Activated B cell treated with CpG ODN at 0.5 μM for 24 hours (primary cell): ENCODE data around the gene SNCB. TPM values are rescaled to one million over a fixed set of nuclear protein-coding genes. Genes with fewer than 3 reads are reported as not detected.

Experiments
- ATAC-seq: fragments of 200-7000 bp; cut with Tn5 transposase; one replicate; pipeline ENCODE4 v1.10.0; 2021; ENCODE audit warnings: low read depth, mild to moderate bottlenecking, moderate library complexity
- CTCF ChIA-PET: fragments of 350-600 bp; sonication (Branson Sonifier 250); formaldehyde crosslinking; loops from one replicate; lab custom pipeline; 2021; ENCODE audit warnings: antibody characterized with exemption; lab: Charles Lee
- POLR2A ChIA-PET: fragments of 350-600 bp; sonication (Branson Sonifier 250); formaldehyde crosslinking; loops from one replicate; lab custom pipeline; 2021; ENCODE audit warnings: antibody characterized with exemption; lab: Charles Lee
- DNase-seq: peaks from one replicate; pipeline ENCODE4 v3.0.0; 2022
- H3K27ac Mint-ChIP-seq: one replicate; pipeline ENCODE4 v1.8.0; 2020; ENCODE audit warnings: mixed read lengths
- H3K27me3 Mint-ChIP-seq: one replicate; pipeline ENCODE4 v1.8.0; 2021; ENCODE audit warnings: mixed read lengths
- H3K36me3 Mint-ChIP-seq: one replicate; pipeline ENCODE4 v1.8.0; 2021; ENCODE audit warnings: low read depth, mixed read lengths
- H3K4me1 Mint-ChIP-seq: one replicate; pipeline ENCODE4 v1.8.0; 2021; ENCODE audit warnings: mixed read lengths
- H3K4me3 Mint-ChIP-seq: one replicate; pipeline ENCODE4 v1.8.0; 2020; ENCODE audit warnings: mild to moderate bottlenecking, mixed read lengths
- H3K9me3 Mint-ChIP-seq: one replicate; pipeline ENCODE4 v1.8.0; 2020; ENCODE audit warnings: mixed read lengths
- CTCF ChIP-seq: fragments of 200-600 bp; IDR thresholded peaks from one replicate; pipeline ENCODE4 v1.8.0; 2022; ENCODE audit warnings: antibody characterized with exemption, mild to moderate bottlenecking
- intact Hi-C: fragments of 100-400 bp; cut with micrococcal nuclease; formaldehyde crosslinking; loops from one replicate; pipeline ENCODE4 v1.15.1; 2024
- total RNA-seq: library from RNA; stranded (reverse); gene quantifications from 2 replicates; pipeline ENCODE4 v1.2.3, GENCODE V29; 2022

SNCB gene
- total RNA-seq, 1 donor from 2014 or later = not detected

GRCh38 chr5:176637556-176637955, 7.2 kb upstream of the SNCB start:
- ChIA-PET POLR2A (no interaction called here), CTCF (no interaction called here)
- no peak overlapping the region for H3K27ac Mint-ChIP-seq
- peaks cover 5% of the 10 kb centered on the region for H3K9me3 Mint-ChIP-seq
- TF ChIP-seq CTCF = no peak
- H3K4me1 Mint-ChIP-seq = peaks cover 22% of the 10 kb centered on the region
- no peak for ATAC-seq
- no peak overlapping the region for H3K4me3 Mint-ChIP-seq
- no peaks in the 10 kb centered on the region for H3K36me3 Mint-ChIP-seq
- H3K27me3 Mint-ChIP-seq = peaks cover 16% of the 10 kb centered on the region
- intact Hi-C loops = no loop called here
- no peak for DNase-seq

GRCh38 chr5:176636426-176636825, 6.1 kb upstream of the SNCB start:
- H3K36me3 Mint-ChIP-seq = no peaks in the 10 kb centered on the region
- ATAC-seq (no peak), DNase-seq (no peak)
- POLR2A ChIA-PET = no interaction called here
- intact Hi-C loops = no loop called here
- H3K9me3 Mint-ChIP-seq = peaks cover 5% of the 10 kb centered on the region
- peaks cover 16% of the 10 kb centered on the region for H3K27me3 Mint-ChIP-seq
- H3K4me3 Mint-ChIP-seq = no peak overlapping the region
- CTCF ChIA-PET = no interaction called here
- H3K4me1 Mint-ChIP-seq = peaks cover 23% of the 10 kb centered on the region
- H3K27ac Mint-ChIP-seq = no peak overlapping the region
- TF ChIP-seq CTCF = no peak

GRCh38 chr5:176633598-176633997, 3.3 kb upstream of the SNCB start:
- H3K36me3 Mint-ChIP-seq = no peaks in the 10 kb centered on the region
- peak; percentile 41 for ATAC-seq
- intact Hi-C loops = loop anchor here (5.0 kb wide), 1 partner anchor 96 kb away; the partner anchor contains the start of gene RNF44
- H3K27me3 Mint-ChIP-seq = peaks cover 26% of the 10 kb centered on the region
- H3K4me3 Mint-ChIP-seq = peak overlapping the region; percentile 75
- peaks cover 43% of the 10 kb centered on the region for H3K4me1 Mint-ChIP-seq
- ChIA-PET POLR2A (interaction anchor here (2.5 kb wide), 1 partner anchor 13 kb away, joined by 13 read pairs; the partner anchor contains the start of gene TSPAN17), CTCF (interaction anchor here (1.2 kb wide), 2 partner anchors 9 to 27 kb away, joined by 3 to 8 read pairs; no protein-coding TSS in a partner anchor)
- no peak for DNase-seq
- peak overlapping the region; percentile 64 for H3K27ac Mint-ChIP-seq
- peaks cover 5% of the 10 kb centered on the region for H3K9me3 Mint-ChIP-seq
- no peak for TF ChIP-seq CTCF

- H3K4me3 Mint-ChIP-seq = no peak overlapping the region
- no peak overlapping the region for H3K27ac Mint-ChIP-seq
- POLR2A ChIA-PET = interaction anchor here (2.5 kb wide), 1 partner anchor 14 kb away, joined by 13 read pairs; the partner anchor contains the start of gene TSPAN17
- DNase-seq (no peak), ATAC-seq (no peak)
- intact Hi-C loops = loop anchor here (5.0 kb wide), 1 partner anchor 95 kb away; the partner anchor contains the start of gene RNF44
- peaks cover 5% of the 10 kb centered on the region for H3K9me3 Mint-ChIP-seq
- H3K4me1 Mint-ChIP-seq = peaks cover 46% of the 10 kb centered on the region
- no peak for TF ChIP-seq CTCF
- H3K36me3 Mint-ChIP-seq = no peaks in the 10 kb centered on the region
- peaks cover 32% of the 10 kb centered on the region for H3K27me3 Mint-ChIP-seq
- CTCF ChIA-PET = no interaction called here
These were observed 2.4 kb upstream of the SNCB start for GRCh38 chr5:176632745-176633144.

GRCh38 chr5:176631383-176632200, 1.3 kb upstream of the SNCB start:
- no peak overlapping the region for H3K27ac Mint-ChIP-seq
- no peaks in the 10 kb centered on the region for H3K36me3 Mint-ChIP-seq
- H3K9me3 Mint-ChIP-seq = peaks cover 5% of the 10 kb centered on the region
- no peak for DNase-seq
- ATAC-seq = no peak
- H3K4me1 Mint-ChIP-seq = peaks cover 55% of the 10 kb centered on the region
- peaks cover 30% of the 10 kb centered on the region for H3K27me3 Mint-ChIP-seq
- CTCF ChIA-PET = interaction anchor here (2.3 to 2.9 kb wide), 2 partner anchors 15 to 29 kb away, joined by 10 to 15 read pairs; partner anchors contain the start of gene TSPAN17
- intact Hi-C loops = loop anchor here (5.0 kb wide), 1 partner anchor 94 kb away; the partner anchor contains the start of gene RNF44
- no peak for TF ChIP-seq CTCF
- POLR2A ChIA-PET = interaction anchor here (1.2 to 2.7 kb wide), 2 partner anchors 8 to 15 kb away, joined by 4 to 29 read pairs; partner anchors contain the start of gene TSPAN17
- H3K4me3 Mint-ChIP-seq = no peak overlapping the region
